ENCODE measurements around the gene VPS33A. TPM values are rescaled to one million over a fixed set of nuclear protein-coding genes. Genes with fewer than 3 reads are reported as not detected.

VPS33A gene
- total RNA-seq, 1 experiment from 2014 or later, result 15.6 TPM

- DNase-seq (ENCODE audit: low spot score), result no peak
These were observed 83.3 kb downstream of the VPS33A start, which contains the start of gene LRRC43 for GRCh38 chr12:122182887-122183587. TSS of gene LRRC43 (plus strand) at chr12:122183123. CDS start at chr12:122183145, 22 bp downstream.

Other genes starting within 250 kb of the VPS33A start
- gene BCL7A, start 244.6 kb downstream of the VPS33A start, total RNA-seq (2014; rRNA removed; shearing (Covaris generic)), result 1.5 and 1.8 TPM in 2 replicates
- gene MLXIP, start 187.7 kb downstream of the VPS33A start, total RNA-seq (2014; rRNA removed; shearing (Covaris generic)), result 4.3 and 5.0 TPM in 2 replicates
- gene IL31, start 92.3 kb downstream of the VPS33A start, total RNA-seq (2014; rRNA removed; shearing (Covaris generic)), result not detected in 2 replicates
- not detected in 2 replicates for gene LRRC43, start 83.4 kb downstream of the VPS33A start, total RNA-seq (2014; rRNA removed; shearing (Covaris generic))
- gene B3GNT4, start 62.8 kb downstream of the VPS33A start, total RNA-seq (2014; rRNA removed; shearing (Covaris generic)), result 0.29 TPM in 1 of 2 replicates, not detected in the other
- 116 and 118 TPM in 2 replicates for gene DIABLO, start 40.4 kb downstream of the VPS33A start, total RNA-seq (2014; rRNA removed; shearing (Covaris generic))
- 16.9 and 22.4 TPM in 2 replicates for gene CLIP1, start 156.2 kb upstream of the VPS33A start, total RNA-seq (2014; rRNA removed; shearing (Covaris generic))
- 9.0 and 16.0 TPM in 2 replicates for gene ZCCHC8, start 234.4 kb upstream of the VPS33A start, total RNA-seq (2014; rRNA removed; shearing (Covaris generic))